Keratinocyte (primary cell): ENCODE results near the gene TSACC. TPM values are rescaled to one million over a fixed set of nuclear protein-coding genes. Genes with fewer than 3 reads are reported as not detected.
A peak's percentile ranks its signal among the peaks of the same experiment; 100 is the strongest.

Source experiments
- DNase-seq: peaks from one replicate; pipeline ENCODE4 v3.0.0-alpha.2; 2011; ENCODE audit warnings: low read depth, missing footprints, low spot score
- FAIRE-seq: peaks from 2 replicates; lab custom pipeline; 2011; peaks lifted over from hg19 to GRCh38; lab: Jason Lieb, UNC
- H2AFZ ChIP-seq: 2 replicates; pipeline ENCODE4 v1.6.0; 2012; ENCODE audit warnings: low read length, control low read depth, inconsistent platforms; ENCODE audit not compliant: control insufficient read depth
- H3K27ac ChIP-seq: 2 replicates; pipeline ENCODE4 v1.5.1; 2011; ENCODE audit warnings: low read length; ENCODE audit not compliant: control insufficient read depth, insufficient read depth
- H3K27me3 ChIP-seq: 3 replicates; pipeline ENCODE4 v1.6.0; 2011; ENCODE audit warnings: low read length; ENCODE audit not compliant: control insufficient read depth, insufficient read depth; ENCODE audit errors: extremely low read depth
- H3K36me3 ChIP-seq, 2 experiments: 2 replicates in 1 of 2; 3 replicates in 1 of 2; pipeline ENCODE4 v1.5.1; 2011; ENCODE audit warnings: low read length in 2 of 2, mild to moderate bottlenecking in 1 of 2; ENCODE audit not compliant: control insufficient read depth in 2 of 2, insufficient read depth in 2 of 2; ENCODE audit errors: extremely low read depth in 1 of 2
- H3K4me1 ChIP-seq: 3 replicates; pipeline ENCODE4 v1.5.1; 2011; ENCODE audit warnings: low read length; ENCODE audit not compliant: control insufficient read depth, insufficient read depth; ENCODE audit errors: extremely low read depth
- H3K4me2 ChIP-seq: 3 replicates; pipeline ENCODE4 v1.6.0; 2011; ENCODE audit warnings: low read depth, low read length; ENCODE audit not compliant: control insufficient read depth, insufficient read depth; ENCODE audit errors: extremely low read depth
- H3K4me3 ChIP-seq, 3 experiments: fragments of 200-600 bp in 1 of 3; sonication (generic) in 1 of 3; 2 replicates in 2 of 3; 3 replicates in 1 of 3; pipeline ENCODE4 v1.5.1; 2011 to 2016; ENCODE audit warnings: low read length in 3 of 3, mild to moderate bottlenecking in 3 of 3, control low read depth in 2 of 3, inconsistent platforms in 1 of 3, low read depth in 1 of 3, mixed read lengths in 1 of 3, mixed run types in 1 of 3, moderate library complexity in 1 of 3; ENCODE audit not compliant: control insufficient read depth in 2 of 3, insufficient read depth in 2 of 3; ENCODE audit errors: extremely low read depth in 1 of 3
- H3K79me2 ChIP-seq: 2 replicates; pipeline ENCODE4 v1.6.0; 2012; ENCODE audit warnings: low read length; ENCODE audit not compliant: control insufficient read depth, insufficient read depth
- H3K9ac ChIP-seq: 3 replicates; pipeline ENCODE4 v1.6.0; 2011; ENCODE audit warnings: low read length; ENCODE audit not compliant: control insufficient read depth, insufficient read depth; ENCODE audit errors: extremely low read depth
- H3K9me1 ChIP-seq: 3 replicates; pipeline ENCODE4 v1.6.0; 2011; ENCODE audit warnings: low read length; ENCODE audit not compliant: control insufficient read depth, insufficient read depth; ENCODE audit errors: extremely low read depth
- H3K9me3 ChIP-seq: 2 replicates; pipeline ENCODE4 v1.5.1; 2012; ENCODE audit warnings: low read depth, low read length; ENCODE audit not compliant: control insufficient read depth
- H4K20me1 ChIP-seq: 3 replicates; pipeline ENCODE4 v1.6.0; 2011; ENCODE audit warnings: low read length; ENCODE audit not compliant: control insufficient read depth, insufficient read depth; ENCODE audit errors: extremely low read depth
- CTCF ChIP-seq, 3 experiments: IDR thresholded peaks in 1 of 3; conservative IDR thresholded peaks in 1 of 3; optimal IDR thresholded peaks in 1 of 3; 2 replicates in 2 of 3; 3 replicates in 1 of 3; pipeline versions ENCODE3 to v1.5.1; 2011; ENCODE audit warnings: low read length in 3 of 3, mild to moderate bottlenecking in 3 of 3, moderate library complexity in 2 of 3, control low read depth in 1 of 3, inconsistent platforms in 1 of 3; ENCODE audit not compliant: insufficient read depth in 2 of 3; ENCODE audit errors: extremely low read depth in 1 of 3
- EZH2 ChIP-seq: IDR thresholded peaks from one replicate; pipeline ENCODE4 v1.6.1; 2012; ENCODE audit warnings: inconsistent platforms, mild to moderate bottlenecking, low read length, moderate library complexity
- dilution Hi-C: fragments of 300-500 bp; cut with MboI; formaldehyde crosslinking; loops from one replicate; pipeline ENCODE4 v1.7.0; 2020; ENCODE audit warnings: low sequenced_read_pairs; ENCODE audit not compliant: extremely low pct_ligation_motif_present
- polyA minus RNA-seq, 3 experiments: library from RNA; depleted of rRNA, polyadenylated mRNA; stranded (reverse); fragments of >200 nt; gene quantifications; 1 replicate in 1 of 3; 2 replicates in 1 of 3; 3 replicates in 1 of 3; pipeline ENCODE4 v1.2.3, GENCODE V29; 2011
- polyA plus RNA-seq, 5 experiments: library from polyadenylated mRNA; depleted of rRNA in 3 of 5; stranded (reverse) in 3 of 5; stranded (forward) in 1 of 5; unstranded in 1 of 5; fragments of >200 nt; gene quantifications; 1 replicate in 1 of 5; 2 replicates in 3 of 5; 3 replicates in 1 of 5; pipeline versions ENCODE4 v1.2.1 to v1.2.3, GENCODE V29; 2011 to 2012; ENCODE audit warnings: missing spikeins in 2 of 5, low read depth in 1 of 5, low replicate concordance in 1 of 5

Gene TSACC
- polyA plus RNA-seq = 2.2 to 5.4 TPM (median 2.5 TPM) in 3 replicates
- polyA plus RNA-seq (2011; ENCODE audit: low read depth) = 0.64 TPM
- 4.9 and 6.2 TPM in 2 replicates for polyA plus RNA-seq (2011; cell fraction: cytosol; rRNA removed)
- polyA plus RNA-seq (2011; cell fraction: nucleus; rRNA removed) = 2.3 and 2.4 TPM in 2 replicates
- polyA plus RNA-seq (2012; ENCODE audit: low replicate concordance) = 1.1 and 1.3 TPM in 2 replicates
- 1.3 TPM in 1 of 3 replicates, not detected in the others for polyA minus RNA-seq
- not detected for polyA minus RNA-seq (2011; cell fraction: cytosol; rRNA and poly(A)+ RNA removed)
- polyA minus RNA-seq (2011; cell fraction: nucleus; rRNA and poly(A)+ RNA removed) = not detected in 2 replicates

GRCh38 chr1:156338180-156338976 lies at the start of gene TSACC, which contains the start of gene CCT3:
Gene TSACC (plus strand): TSS chr1:156338526. CDS start chr1:156339758, 1,232 bp downstream.
Gene CCT3 (minus strand): TSS chr1:156338292. CDS start chr1:156338184, 108 bp downstream.
- TF ChIP-seq EZH2 = no peak
- no peak for TF ChIP-seq CTCF (optimal IDR thresholded peaks at IDR 0.05 in 1 of 3, IDR thresholded peaks at IDR 0.05 in 1 of 3, conservative IDR thresholded peaks at IDR 0.05 in 1 of 3; ENCODE audit: extremely low read depth in 1 of 3, insufficient read depth in 2 of 3, low read length in 3 of 3)
- Histone ChIP-seq H2AFZ (peak within 1 kb of the TSS; percentile 88), H3K36me3 (peaks cover 15 to 23% of the 10 kb centered on the region in 2 experiments), H3K9me1 (no peaks in the 10 kb centered on the region), H3K4me1 (peaks cover 14% of the 10 kb centered on the region), H3K27me3 (no peaks in the 10 kb centered on the region), H3K4me2 (peak within 1 kb of the TSS; percentile 87), H3K9me3 (no peaks in the 10 kb centered on the region), H3K27ac (peak within 1 kb of the TSS; percentile 81), H3K79me2 (peaks cover 47% of the 10 kb centered on the region), H4K20me1 (no peaks in the 10 kb centered on the region), H3K4me3 (peak within 1 kb of the TSS; percentile 72 to 100 (median 99)), H3K9ac (peak within 1 kb of the TSS; percentile 94)
- FAIRE-seq (peak; percentile 90), DNase-seq (peak; percentile 99)
- dilution Hi-C loops = no loop called here

GRCh38 chr1:156289857-156290256 lies 48.5 kb upstream of the TSACC start:
- Histone ChIP-seq H3K9me1 (no peaks in the 10 kb centered on the region), H3K27ac (no peak overlapping the region), H3K4me1 (peaks cover 11% of the 10 kb centered on the region), H3K27me3 (no peaks in the 10 kb centered on the region), H3K9ac (no peak overlapping the region), H3K36me3 (peaks cover 4 to 16% of the 10 kb centered on the region in 2 experiments), H3K4me3 (no peak overlapping the region), H3K9me3 (no peaks in the 10 kb centered on the region), H4K20me1 (no peaks in the 10 kb centered on the region), H3K4me2 (no peak overlapping the region), H3K79me2 (peaks cover 7% of the 10 kb centered on the region), H2AFZ (no peak overlapping the region)
- DNase-seq (no peak), FAIRE-seq (no peak)
- TF ChIP-seq EZH2 = no peak
- no peak for TF ChIP-seq CTCF (optimal IDR thresholded peaks at IDR 0.05 in 1 of 3, IDR thresholded peaks at IDR 0.05 in 1 of 3, conservative IDR thresholded peaks at IDR 0.05 in 1 of 3; ENCODE audit: extremely low read depth in 1 of 3, insufficient read depth in 2 of 3, low read length in 3 of 3)
- dilution Hi-C loops = no loop called here
